ENCODE results near the gene CCHCR1. TPM values are rescaled to one million over a fixed set of nuclear protein-coding genes. Genes with fewer than 3 reads are reported as not detected.

CCHCR1 gene
- total RNA-seq, 3 donors from 2014 or later: 25.7 to 53.3 (median 43.4) TPM

DNA sequence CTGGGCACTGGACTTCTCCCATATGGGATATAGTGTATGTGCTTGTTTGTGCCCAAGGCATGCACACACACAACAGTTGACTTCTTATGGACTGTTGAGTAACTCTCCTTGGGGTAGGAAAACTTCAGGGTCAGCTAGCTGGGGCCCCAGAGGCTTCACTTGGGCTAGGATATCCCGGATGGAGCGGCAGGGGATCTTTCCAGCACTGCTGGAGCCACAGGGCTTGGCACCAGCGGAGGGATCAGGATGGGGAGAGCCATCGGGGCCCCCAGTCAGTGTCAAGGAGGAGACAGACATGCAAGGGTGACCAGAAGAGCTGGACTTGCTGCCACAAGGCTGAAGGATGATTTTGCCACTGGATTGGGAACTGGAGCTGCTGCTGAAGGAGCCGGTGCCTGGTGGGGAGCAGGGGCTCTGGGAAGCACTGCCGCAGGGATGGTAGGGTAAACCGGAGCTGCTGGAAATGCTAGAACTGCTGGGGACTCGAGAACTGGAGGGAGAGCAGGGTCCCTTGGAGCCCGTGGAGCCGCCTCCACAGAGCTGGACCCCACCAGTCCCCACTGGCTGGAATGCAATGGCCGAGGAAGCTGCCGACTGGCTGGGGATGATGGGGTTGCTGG lies 41.6 kb downstream of the CCHCR1 start:
- DNase-seq: no peak
- intact Hi-C loops (cut with DNase I, micrococcal nuclease): no loop called here
- Histone ChIP-seq H3K4me1 (ENCODE audit: low read depth) (peaks cover 13% of the 10 kb centered on the region), H3K9me3 (no peaks in the 10 kb centered on the region), H3K4me3 (no peak overlapping the region), H3K36me3 (ENCODE audit: low read depth) (no peaks in the 10 kb centered on the region)
- ATAC-seq: no peak
- TF ChIP-seq, protein P1, sequence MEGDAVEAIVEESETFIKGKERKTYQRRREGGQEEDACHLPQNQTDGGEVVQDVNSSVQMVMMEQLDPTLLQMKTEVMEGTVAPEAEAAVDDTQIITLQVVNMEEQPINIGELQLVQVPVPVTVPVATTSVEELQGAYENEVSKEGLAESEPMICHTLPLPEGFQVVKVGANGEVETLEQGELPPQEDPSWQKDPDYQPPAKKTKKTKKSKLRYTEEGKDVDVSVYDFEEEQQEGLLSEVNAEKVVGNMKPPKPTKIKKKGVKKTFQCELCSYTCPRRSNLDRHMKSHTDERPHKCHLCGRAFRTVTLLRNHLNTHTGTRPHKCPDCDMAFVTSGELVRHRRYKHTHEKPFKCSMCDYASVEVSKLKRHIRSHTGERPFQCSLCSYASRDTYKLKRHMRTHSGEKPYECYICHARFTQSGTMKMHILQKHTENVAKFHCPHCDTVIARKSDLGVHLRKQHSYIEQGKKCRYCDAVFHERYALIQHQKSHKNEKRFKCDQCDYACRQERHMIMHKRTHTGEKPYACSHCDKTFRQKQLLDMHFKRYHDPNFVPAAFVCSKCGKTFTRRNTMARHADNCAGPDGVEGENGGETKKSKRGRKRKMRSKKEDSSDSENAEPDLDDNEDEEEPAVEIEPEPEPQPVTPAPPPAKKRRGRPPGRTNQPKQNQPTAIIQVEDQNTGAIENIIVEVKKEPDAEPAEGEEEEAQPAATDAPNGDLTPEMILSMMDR (IDR thresholded peaks at IDR 0.05): no peak

DNA sequence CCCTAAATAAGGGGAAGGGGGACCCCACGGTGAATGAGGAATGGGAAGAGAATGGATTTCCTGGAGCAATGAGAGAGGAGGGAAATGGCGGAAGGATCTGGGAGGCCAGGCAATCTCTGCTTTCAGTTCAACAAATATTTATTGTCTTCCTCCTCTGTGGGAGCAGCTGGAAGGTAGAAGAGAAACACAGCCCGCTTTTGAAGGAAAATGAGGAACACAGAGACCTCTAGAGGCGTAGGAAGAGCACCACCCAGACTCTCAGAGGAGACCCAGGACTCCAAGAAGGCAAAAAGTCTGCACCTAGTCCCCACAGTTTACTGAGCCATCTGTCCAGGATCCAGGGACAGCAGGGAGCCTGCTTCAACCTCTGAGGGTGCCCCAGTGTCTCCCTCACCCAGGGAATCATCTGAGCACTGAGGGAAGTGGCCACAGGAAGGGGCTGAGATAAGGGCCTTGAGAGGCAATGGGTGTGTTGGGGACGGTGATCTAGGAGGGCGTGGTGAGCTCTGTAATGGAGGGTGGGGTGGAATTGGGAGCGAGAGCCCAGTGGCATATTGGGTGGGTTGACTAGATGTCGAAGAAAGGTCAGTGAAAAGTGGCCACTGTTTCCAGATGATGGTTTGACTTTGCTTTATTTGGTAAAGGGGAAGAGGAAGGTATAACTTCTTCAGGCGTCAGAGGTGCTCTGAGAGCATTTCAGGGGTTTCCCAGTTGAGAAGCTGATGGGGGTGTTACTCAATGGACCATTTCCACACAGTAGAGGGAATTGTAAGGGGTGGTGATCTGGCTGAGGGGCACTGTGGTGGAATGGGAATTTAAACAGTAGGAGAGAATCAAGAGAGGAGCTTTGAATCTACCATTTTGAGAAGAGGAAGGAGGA lies 42.4 kb downstream of the CCHCR1 start:
- Histone ChIP-seq H3K9me3 (no peaks in the 10 kb centered on the region), H3K4me3 (no peak overlapping the region), H3K36me3 (ENCODE audit: low read depth) (no peaks in the 10 kb centered on the region), H3K4me1 (ENCODE audit: low read depth) (peaks cover 13% of the 10 kb centered on the region)
- DNase-seq: no peak
- peak; percentile 62 for ATAC-seq
- intact Hi-C loops (cut with DNase I, micrococcal nuclease): no loop called here
- TF ChIP-seq, protein P1 (IDR thresholded peaks at IDR 0.05): no peak

DNA sequence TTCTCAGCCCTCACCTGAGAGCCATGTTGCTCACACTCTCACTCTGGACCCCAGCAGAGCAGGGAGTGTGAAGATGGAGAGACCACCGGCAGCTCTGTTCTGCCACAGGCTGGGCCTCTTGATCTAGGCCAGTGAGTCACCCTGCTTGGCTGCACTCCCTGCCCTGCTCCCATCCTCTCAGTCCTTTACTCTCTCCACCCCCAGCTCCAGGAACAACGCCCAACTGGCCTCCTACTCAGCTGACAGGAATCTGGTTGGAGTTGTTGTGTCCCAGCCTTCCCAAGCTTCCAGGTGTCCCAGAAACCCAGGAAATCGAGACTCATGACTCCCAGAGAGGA lies 43.1 kb downstream of the CCHCR1 start, which contains the start of gene PSORS1C1:
PSORS1C1 (plus strand) TSS at position 260 of the 338 bp plus-strand sequence. CDS start 14,833 bp downstream, outside the sequence.
- ATAC-seq: peak; percentile 94
- intact Hi-C loops (cut with DNase I, micrococcal nuclease): no loop called here
- TF ChIP-seq, protein P1 (IDR thresholded peaks at IDR 0.05): no peak

DNA sequence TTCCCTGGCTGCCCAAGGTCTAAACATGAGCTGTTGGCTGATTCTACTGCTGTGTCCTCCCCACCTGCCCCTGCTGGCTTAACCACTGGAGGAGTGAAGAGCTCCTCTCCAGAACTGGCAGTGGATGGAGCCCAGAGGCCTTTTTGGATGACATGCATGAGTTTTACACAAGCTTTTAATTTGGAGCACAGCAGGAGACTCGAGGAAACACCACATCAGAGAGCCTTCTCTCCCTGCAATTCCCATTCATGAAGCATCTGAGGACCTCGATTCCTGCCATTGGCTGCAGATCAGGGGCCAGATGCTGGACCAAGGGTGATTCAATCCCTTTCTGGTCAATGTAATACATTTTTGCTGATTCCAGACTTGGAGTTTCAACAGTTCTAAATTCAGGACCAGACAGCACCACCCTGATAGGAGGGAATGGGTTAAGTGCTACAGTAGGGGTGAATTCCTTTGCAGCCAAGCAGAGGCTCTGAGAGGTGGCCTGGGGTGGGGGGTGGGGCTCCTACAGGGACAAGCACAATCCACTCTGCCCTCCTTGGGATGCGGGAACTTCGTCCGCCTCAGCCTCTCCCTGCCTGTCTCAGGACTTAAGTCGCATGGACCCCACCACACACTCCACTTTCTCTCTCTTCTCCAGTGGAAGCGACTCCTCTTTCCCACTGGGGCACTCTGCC lies 43.6 kb downstream of the CCHCR1 start:
- intact Hi-C loops (cut with DNase I, micrococcal nuclease): no loop called here
- no peaks in the 10 kb centered on the region for H3K36me3 ChIP-seq (ENCODE audit: low read depth)
- no peaks in the 10 kb centered on the region for H3K9me3 ChIP-seq
- TF ChIP-seq, protein P1 (IDR thresholded peaks at IDR 0.05): no peak
- H3K4me3 ChIP-seq: no peak overlapping the region
- DNase-seq: no peak
- peaks cover 13% of the 10 kb centered on the region for H3K4me1 ChIP-seq (ENCODE audit: low read depth)
- ATAC-seq: no peak

More for the DNA sequence above, 43.1 kb downstream of the CCHCR1 start, which contains the start of gene PSORS1C1:
- peak; percentile 69 to 84 (median 77) for DNase-seq
- H3K4me1 ChIP-seq (ENCODE audit: low read depth): peaks cover 13% of the 10 kb centered on the region
- no peaks in the 10 kb centered on the region for H3K9me3 ChIP-seq
- no peaks in the 10 kb centered on the region for H3K36me3 ChIP-seq (ENCODE audit: low read depth)
- no peak within 1 kb of the TSS for H3K4me3 ChIP-seq

DNA sequence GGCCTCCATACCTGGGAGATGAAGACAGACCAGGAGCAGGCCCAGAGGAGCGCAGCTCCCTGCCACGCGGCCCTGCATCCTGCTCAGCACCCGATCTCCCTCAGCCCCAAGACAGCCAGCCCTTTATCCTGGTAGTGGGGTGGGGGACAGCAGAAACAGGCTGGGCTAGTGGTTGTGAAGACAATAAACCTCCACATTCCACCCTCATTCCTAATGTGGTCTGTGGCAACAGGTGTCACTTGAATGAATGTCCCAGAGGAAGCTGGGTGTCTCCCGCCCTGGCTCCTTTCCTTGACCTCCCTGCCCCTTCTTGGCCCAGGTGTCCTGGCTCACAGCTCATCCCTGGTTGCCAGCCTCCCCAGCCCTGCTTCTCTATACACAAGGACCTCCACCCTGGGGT lies 45.1 kb downstream of the CCHCR1 start, which contains the start of gene C6orf15:
C6orf15 (minus strand) TSS at position 98 of the 400 bp plus-strand sequence; CDS start at position 78, 20 bp downstream.
- H3K36me3 ChIP-seq (ENCODE audit: low read depth): no peaks in the 10 kb centered on the region
- no peak within 1 kb of the TSS for H3K4me3 ChIP-seq
- DNase-seq (no peak), ATAC-seq (no peak)
- H3K9me3 ChIP-seq: no peaks in the 10 kb centered on the region
- TF ChIP-seq, protein P1 (IDR thresholded peaks at IDR 0.05): no peak
- H3K4me1 ChIP-seq (ENCODE audit: low read depth): peaks cover 13% of the 10 kb centered on the region
- intact Hi-C loops (cut with DNase I, micrococcal nuclease): no loop called here

Measured in mucosa of descending colon (tissue), 3 donors.